IPS-15b (cell line): ENCODE measurements around the gene NOSIP.

Experiments
- H3K27me3 ChIP-seq: one replicate; pipeline ENCODE4 v1.6.1; 2013; ENCODE audit warnings: low read length; ENCODE audit not compliant: control insufficient read depth, insufficient read depth
- H3K36me3 ChIP-seq: one replicate; pipeline ENCODE4 v1.6.1; 2013; ENCODE audit warnings: low read length; ENCODE audit not compliant: control insufficient read depth, insufficient read depth
- H3K4me1 ChIP-seq: one replicate; pipeline ENCODE4 v1.6.1; 2013; ENCODE audit warnings: mild to moderate bottlenecking, low read length; ENCODE audit not compliant: control insufficient read depth, insufficient read depth
- H3K4me3 ChIP-seq: one replicate; pipeline ENCODE4 v1.5.1; 2013; ENCODE audit warnings: low read depth, low read length
- H3K9ac ChIP-seq: one replicate; pipeline ENCODE4 v1.6.1; 2013; ENCODE audit warnings: low read depth, mild to moderate bottlenecking, low read length
- H3K9me3 ChIP-seq: one replicate; pipeline ENCODE4 v1.6.1; 2013; ENCODE audit warnings: mild to moderate bottlenecking, low read length; ENCODE audit not compliant: control insufficient read depth, insufficient read depth

Gene NOSIP

DNA sequence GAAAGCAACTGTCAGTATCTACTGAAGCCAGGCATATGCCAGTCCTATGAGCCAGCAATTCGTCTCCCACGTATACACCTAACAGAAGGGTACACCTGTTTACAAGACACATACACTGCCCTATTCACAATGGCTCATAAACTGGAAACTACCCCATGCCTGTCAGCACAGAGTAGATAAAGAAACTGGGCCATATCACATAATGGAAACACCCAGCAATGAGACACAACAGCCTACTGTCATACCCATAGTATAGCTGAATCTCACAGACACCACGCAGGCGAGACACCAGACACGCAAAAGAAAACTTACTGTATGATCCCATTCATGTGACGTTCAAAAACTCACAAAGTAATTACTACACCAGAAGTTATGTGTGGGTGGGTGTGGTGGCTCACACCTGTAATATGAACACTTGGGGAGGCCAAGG, 15.7 kb downstream of the NOSIP start:
- Histone ChIP-seq H3K4me3 (no peak overlapping the region), H3K4me1 (no peaks in the 10 kb centered on the region), H3K27me3 (no peaks in the 10 kb centered on the region), H3K9me3 (no peaks in the 10 kb centered on the region), H3K36me3 (peaks cover 4% of the 10 kb centered on the region), H3K9ac (no peak overlapping the region)

DNA sequence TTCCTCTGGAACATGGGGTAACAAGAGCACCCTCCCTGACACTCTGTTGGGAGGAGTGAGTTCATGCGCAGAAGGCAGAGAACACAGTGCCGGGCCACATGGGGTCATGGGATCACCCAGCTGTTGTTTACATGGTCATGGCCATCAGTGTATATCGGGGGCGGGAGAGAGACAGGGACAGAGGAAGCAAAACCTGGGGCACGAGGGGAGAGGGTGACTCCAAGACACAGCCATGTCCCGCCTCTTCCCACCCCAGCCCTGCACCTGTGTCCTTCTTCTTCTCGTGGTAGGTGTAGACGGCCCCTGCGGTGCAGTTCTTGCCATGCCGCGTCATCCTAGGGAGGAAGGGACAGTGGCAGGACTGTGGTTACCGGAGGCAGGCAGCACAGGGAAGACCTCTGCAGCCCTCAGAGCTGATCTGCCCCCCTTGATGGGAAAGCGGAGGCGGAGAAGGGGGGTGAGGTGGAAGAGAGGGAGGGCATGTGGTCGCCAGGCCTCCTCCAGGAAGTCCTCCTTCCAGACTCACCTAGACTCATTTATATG, 19.9 kb downstream of the NOSIP start:
- Histone ChIP-seq H3K27me3 (no peaks in the 10 kb centered on the region), H3K9ac (peak overlapping the region; percentile 47), H3K4me3 (no peak overlapping the region), H3K4me1 (no peaks in the 10 kb centered on the region), H3K36me3 (peaks cover 25% of the 10 kb centered on the region), H3K9me3 (no peaks in the 10 kb centered on the region)

DNA sequence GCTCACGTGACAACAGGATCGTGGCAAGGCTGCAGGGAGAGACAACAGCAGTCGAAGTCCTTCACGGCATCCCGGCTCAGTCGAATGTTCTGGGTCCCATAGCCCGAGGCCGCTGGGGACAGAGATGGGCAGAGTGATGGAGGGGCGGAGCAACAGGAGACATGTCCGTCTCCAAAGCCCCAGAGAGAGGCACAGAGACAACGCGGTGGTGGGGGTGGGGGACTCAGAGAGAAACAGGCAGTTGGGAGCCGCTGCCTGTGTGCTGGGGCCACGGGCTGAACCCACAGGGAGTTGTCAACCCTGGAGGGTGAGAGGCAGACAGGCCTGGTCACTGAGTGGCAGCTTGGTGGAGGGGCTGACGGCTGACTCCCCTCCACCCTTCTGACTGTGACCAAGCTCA, 20.4 kb downstream of the NOSIP start:
- H3K4me3 ChIP-seq: no peak overlapping the region
- no peaks in the 10 kb centered on the region for H3K9me3 ChIP-seq
- H3K27me3 ChIP-seq: no peaks in the 10 kb centered on the region
- H3K36me3 ChIP-seq: peaks cover 30% of the 10 kb centered on the region
- H3K9ac ChIP-seq: no peak overlapping the region
- H3K4me1 ChIP-seq: no peaks in the 10 kb centered on the region

DNA sequence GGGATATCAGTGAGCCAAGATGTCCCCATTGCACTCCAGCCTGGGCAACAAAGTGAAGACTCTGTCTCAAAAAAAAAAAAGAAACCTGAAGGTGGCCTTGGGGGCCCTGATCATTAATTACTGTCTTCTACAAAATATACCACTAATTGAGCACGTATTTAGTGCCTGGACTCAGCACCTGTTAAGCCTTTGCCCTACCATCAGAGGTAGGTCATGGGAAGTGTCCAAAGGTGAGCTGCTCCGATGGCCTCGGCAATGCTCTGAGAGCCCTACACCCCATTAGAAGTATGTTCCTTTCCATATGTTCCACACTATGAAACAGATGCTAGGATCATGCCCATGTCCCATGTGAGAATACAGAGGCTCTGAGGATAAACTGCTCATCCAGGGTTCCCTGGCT, 20.9 kb downstream of the NOSIP start:
- no peak overlapping the region for H3K4me3 ChIP-seq
- H3K4me1 ChIP-seq: no peaks in the 10 kb centered on the region
- H3K9me3 ChIP-seq: no peaks in the 10 kb centered on the region
- no peak overlapping the region for H3K9ac ChIP-seq
- H3K36me3 ChIP-seq: peaks cover 35% of the 10 kb centered on the region
- H3K27me3 ChIP-seq: no peaks in the 10 kb centered on the region

DNA sequence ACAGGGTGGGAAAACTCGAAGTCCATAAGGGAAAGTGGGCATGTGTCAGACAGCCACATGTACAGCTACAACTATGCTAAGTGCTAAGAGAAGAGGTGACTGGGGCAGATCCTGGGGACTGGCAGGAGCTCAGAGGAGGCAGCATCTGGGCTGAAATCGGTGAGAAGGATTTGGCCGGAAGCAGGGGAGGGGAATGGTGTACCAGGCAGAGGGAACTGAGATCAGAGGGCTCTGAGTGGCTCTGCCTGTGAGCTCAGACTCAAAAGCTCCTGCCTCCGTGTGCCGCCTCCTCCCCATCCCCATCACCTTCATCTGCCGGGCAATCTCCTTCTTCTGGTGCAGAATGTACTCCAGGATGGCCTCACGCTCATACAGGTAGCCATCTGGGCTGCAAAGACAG, 21.8 kb downstream of the NOSIP start:
- peaks cover 35% of the 10 kb centered on the region for H3K36me3 ChIP-seq
- H3K4me3 ChIP-seq: no peak overlapping the region
- no peaks in the 10 kb centered on the region for H3K9me3 ChIP-seq
- no peaks in the 10 kb centered on the region for H3K4me1 ChIP-seq
- no peak overlapping the region for H3K9ac ChIP-seq
- H3K27me3 ChIP-seq: no peaks in the 10 kb centered on the region

DNA sequence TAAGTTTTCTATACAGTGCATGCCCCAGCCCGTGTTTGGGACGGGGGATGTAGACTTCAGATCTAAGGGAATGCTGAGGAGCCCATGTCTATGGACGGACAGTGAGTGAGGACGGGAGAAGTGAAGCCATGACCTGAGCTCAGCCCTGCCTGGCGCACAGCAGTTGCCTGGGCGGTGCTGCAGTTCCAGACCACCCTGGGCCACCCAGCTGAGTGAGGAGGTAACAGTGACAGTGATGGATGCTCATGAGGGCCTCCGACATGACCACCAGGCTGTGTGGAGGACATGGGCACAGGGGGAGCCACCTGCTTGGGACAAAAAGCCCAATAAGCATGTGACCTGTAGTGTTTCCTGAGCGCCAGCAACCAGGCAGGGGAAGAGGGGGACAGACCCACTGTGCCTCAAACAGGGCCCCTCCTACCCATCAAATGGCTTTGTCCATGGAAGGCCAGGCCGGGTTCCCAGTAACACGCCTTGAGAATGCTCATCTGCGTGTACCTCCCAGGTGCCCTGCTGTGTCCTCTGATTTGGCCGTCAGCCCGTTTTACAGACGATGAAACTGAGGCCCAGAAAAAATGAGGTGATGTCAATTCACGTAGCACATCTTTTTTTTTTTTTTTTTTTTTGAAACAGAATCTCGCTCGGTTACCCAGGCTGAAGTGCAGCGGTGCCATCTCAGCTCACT, 22.6 kb downstream of the NOSIP start:
- Histone ChIP-seq H3K27me3 (no peaks in the 10 kb centered on the region), H3K9me3 (no peaks in the 10 kb centered on the region), H3K4me3 (no peak overlapping the region), H3K4me1 (no peaks in the 10 kb centered on the region), H3K36me3 (peaks cover 35% of the 10 kb centered on the region), H3K9ac (no peak overlapping the region)

DNA sequence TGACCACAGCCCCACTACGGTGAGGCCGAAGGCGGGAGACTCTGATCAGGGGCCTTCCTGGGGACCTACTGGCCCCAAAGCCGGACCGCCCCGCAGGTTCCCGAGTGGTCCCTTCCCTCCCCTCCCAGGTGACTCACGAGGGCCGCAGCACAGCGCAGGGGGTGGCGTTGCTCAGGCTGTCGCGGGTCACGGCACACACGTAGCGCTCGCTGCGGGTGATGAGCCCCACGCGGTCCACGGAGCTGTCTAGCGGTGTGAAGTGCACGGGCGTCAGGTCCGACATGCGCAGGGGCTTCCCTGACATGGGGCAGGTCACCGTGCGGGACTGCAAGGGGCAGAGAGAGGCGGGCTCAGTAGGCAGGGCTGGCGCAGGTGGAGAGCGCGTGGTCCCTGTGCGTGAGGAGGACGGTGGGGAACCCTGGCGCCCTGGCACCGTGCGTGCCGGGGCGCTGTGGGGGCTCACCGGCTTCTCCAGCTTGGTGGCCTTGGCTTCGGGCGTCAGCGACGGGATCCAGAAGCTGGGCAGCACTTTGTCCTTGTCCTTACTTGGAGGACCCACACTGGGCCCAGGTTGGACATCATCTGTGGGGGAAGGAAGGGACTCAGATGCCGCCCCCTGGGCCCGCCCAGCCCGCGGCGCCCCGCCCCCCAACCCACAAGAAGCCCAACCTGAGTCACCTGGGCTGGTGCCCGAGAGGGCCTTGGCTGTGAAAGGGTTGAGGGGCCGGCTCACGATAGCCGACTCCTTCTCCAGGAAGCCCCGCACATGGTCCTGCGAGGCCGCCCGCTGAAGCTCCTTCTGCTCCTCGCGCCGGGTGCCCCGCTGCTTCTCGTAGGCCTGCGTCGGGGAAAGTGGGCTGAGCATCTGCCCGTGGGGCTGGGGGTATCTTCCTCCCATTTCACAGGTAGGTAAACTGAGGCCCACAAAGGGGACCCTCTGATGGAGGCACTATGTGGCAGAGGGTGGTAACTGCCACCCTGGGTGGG, 23.7 kb downstream of the NOSIP start:
- Histone ChIP-seq H3K9ac (peak overlapping the region; percentile 70), H3K4me1 (no peaks in the 10 kb centered on the region), H3K4me3 (peak overlapping the region; percentile 78), H3K9me3 (no peaks in the 10 kb centered on the region), H3K27me3 (no peaks in the 10 kb centered on the region), H3K36me3 (peaks cover 35% of the 10 kb centered on the region)

DNA sequence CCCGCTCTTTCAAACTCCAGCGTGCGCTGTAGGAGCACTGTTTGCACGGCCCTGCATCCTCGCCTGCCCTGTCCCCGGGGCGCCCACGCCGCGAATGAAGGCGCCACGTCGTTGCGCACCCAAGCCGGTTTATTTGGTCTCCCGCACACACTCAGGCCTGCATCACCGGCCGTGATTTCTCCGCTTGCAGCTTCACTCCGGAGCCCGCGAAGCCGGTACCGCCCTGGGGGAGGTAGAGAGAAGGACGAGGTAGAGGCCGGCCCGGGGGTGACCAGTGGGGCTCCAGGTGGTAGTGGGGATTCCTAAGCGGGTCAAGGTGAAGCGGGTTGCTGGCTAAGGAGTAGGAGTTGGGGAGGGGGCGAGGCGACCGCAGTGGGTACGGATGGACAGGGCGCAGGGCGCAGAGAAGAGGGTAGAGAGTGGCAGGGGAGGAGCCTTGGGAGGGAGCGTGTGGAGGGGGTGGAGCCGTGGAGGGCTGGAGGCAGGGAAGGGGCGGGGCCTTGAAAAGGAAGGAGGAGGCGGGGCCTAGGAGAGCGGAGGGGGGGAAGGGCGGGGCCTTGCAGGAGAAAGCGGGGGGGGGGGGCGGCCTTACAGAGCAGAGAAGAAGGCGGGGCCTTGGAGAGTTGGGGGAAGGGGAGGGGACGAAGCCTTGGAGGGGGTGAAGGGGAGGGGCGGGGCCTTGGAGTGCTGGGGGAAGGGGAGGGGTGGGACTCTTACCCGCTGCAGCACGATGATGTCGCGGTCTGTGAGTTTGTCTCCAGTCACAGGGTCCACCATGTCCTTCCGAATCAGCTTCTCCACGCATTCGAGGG, 24.6 kb downstream of the NOSIP start:
- Histone ChIP-seq H3K27me3 (no peaks in the 10 kb centered on the region), H3K4me3 (peak overlapping the region; percentile 78), H3K36me3 (peaks cover 35% of the 10 kb centered on the region), H3K9me3 (no peaks in the 10 kb centered on the region), H3K9ac (peak overlapping the region; percentile 70), H3K4me1 (no peaks in the 10 kb centered on the region)

DNA sequence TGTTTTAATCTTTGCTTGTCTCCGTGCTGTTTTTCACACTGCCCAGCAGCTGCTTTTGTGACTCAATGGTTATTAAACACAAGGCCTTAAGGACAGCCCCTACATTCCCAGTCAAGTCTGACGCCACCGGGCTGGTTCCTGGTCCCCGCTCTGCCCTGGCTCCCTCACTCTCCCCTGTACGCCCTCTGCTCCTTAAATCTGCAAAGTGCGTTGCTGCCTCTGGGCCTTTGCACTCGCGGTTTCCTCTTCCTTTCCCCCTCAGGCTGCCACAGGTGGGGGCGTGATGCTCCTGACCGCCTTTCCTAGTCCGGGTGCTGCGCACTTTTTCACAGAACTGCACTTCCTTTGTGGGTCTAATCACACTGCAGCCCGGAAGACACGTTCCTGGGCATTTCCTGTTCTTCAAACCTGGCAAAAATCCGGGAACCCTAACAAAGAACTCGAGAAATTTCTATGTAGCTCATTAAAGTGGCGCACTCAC, 25.6 kb downstream of the NOSIP start:
- Histone ChIP-seq H3K36me3 (peaks cover 32% of the 10 kb centered on the region), H3K9ac (no peak overlapping the region), H3K27me3 (no peaks in the 10 kb centered on the region), H3K4me3 (no peak overlapping the region), H3K4me1 (no peaks in the 10 kb centered on the region), H3K9me3 (no peaks in the 10 kb centered on the region)

DNA sequence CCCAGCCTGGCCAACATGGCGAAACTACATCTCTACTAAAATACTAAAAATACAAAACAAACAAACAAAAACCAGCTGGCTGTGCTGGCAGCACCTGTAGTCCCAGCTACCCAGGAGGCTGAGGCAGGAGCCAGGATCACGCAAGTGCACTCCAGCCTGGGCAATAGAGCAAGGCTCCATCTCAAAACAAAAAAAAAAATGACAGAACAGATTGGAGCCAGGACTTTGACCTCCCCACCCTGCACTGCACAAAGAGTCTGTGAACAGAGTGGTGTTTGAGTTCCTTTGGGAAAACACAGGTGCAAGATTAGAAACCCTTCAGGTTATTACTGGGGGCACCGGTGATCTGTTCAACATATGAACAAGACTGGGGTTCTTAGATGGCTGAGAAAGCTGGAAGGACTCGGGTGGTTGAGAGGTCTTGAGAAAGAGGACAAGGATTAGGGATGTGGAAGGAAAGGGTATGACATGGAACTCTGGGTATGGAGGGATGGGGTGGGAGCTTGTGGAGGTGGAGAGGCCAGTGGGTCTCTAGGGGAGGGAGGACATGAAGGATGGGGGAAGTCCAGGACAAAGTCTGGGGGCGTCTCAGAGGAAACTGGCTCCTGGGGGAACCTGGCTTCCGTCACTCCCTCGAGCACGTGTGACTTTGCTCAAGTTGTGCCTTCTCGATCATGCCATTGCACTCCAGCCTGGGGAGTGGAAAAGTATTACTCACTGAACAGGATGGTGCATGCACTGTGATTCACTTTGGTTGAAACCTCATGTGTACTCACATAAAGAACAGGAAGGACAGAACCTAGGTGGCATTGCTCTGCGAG, 26.7 kb downstream of the NOSIP start:
- Histone ChIP-seq H3K4me3 (no peak overlapping the region), H3K9ac (no peak overlapping the region), H3K4me1 (no peaks in the 10 kb centered on the region), H3K27me3 (no peaks in the 10 kb centered on the region), H3K36me3 (peaks cover 22% of the 10 kb centered on the region), H3K9me3 (no peaks in the 10 kb centered on the region)
